ENCODE results near the gene ZFP3. TPM values are rescaled to one million over a fixed set of nuclear protein-coding genes. Genes with fewer than 3 reads are reported as not detected.
A peak's percentile ranks its signal among the peaks of the same experiment; 100 is the strongest.
"Not testable (repeated sequence)": the region's sequence is repeated elsewhere in the genome, so short reads cannot be mapped to it uniquely, and the experiment has no call there.

Gene ZFP3
- total RNA-seq, 1 donor from 2014 or later = 4.2 TPM

DNA sequence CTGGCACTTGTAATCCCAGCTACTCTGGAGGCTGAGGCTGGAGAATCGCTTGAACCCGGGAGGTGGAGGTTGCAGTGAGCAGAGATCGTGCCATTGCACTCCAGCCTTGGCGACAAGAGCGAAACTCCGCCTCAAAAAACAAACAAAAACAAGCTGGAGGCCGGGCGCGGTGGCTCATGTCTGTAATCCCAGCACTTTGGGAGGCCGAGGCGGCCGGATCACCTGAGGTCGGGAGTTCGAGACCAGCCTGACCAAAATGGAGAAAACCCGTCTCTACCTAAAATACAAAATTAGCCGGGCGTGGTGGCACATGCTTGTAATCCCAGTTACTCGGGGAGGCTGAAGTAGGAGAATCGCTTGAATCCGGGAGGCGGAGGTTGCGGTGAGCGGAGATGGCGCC lies 992 bp upstream of the ZFP3 start:
- DNase-seq (ENCODE audit: low spot score) = not testable (repeated sequence)

DNA sequence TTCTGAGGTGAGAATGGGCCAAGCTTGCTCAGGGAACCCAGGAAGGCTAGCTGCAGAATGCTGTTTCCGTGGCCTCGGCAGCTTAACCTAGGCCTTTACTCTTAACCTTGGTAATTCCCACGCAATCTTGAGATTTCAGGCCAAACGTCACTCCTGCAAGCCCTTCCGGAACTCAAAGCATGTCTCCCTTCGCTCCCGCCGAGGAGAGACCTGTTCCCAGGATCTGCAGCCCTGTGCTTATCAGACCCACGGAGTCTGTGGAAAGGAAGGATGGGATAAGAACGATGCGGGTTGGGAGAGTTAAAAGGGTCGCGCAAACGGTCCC lies 524 bp upstream of the ZFP3 start:
- DNase-seq (ENCODE audit: low spot score) = no peak

DNA sequence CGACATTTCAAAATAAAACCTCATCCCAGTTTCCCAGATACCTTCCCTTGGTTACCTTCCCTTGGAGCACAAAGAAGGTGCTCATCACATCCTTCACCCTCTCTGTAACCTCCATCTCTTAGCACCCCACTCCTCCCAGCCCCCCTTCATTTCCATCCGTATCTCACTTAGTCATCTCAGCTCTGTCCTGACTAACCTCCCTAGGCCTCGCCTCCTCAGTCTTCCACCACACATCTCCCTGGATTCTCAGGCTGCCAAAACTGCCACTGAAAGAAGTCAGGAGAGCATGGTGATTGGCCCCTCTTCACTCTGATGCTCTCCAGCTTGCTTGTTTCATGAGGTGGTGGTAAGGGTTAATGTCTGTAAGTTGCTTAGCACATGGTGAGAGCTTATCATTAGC lies 2.3 kb downstream of the ZFP3 start:
- DNase-seq (ENCODE audit: low spot score) = no peak

DNA sequence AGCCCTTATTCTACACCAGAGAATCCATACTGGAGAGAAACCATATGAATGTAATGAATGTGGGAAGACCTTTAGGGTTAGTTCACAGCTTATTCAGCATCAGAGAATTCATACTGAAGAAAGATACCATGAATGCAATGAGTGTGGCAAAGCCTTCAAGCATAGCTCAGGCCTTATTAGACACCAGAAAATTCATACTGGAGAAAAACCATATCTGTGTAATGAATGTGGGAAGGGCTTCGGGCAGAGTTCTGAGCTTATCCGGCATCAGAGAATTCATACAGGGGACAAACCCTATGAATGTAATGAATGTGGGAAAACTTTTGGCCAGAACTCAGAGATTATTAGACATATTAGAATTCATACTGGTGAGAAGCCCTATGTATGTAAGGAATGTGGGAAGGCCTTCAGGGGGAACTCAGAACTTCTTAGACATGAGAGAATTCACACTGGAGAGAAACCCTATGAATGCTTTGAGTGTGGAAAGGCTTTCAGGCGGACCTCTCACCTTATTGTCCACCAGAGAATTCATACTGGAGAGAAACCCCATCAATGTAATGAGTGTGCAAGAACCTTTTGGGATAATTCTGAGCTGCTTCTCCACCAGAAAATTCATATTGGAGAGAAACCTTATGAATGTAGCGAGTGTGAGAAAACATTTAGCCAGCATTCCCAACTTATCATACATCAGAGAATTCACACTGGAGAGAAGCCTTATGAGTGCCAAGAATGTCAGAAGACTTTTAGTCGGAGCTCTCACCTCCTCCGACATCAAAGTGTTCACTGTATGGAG lies 14.1 kb downstream of the ZFP3 start:
- DNase-seq (ENCODE audit: low spot score) = no peak

DNA sequence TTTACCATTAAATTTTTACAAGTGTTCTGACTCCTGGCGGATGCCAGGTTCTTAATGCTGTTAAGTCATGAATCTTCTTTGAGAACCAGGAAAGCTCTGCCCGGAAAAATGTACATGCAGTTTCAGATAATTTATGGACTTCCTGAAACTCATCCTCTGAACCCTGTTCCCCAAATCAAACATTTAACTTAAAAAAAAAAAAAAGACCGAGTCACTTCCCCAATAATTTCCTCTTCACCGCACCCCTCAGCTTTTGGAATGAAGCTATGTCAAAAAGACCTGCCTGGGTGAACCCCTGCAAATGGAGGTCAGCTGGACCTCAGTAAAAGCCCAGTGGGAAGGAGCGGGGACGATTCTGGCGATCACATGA lies 18.4 kb downstream of the ZFP3 start:
- no peak for DNase-seq (ENCODE audit: low spot score)

DNA sequence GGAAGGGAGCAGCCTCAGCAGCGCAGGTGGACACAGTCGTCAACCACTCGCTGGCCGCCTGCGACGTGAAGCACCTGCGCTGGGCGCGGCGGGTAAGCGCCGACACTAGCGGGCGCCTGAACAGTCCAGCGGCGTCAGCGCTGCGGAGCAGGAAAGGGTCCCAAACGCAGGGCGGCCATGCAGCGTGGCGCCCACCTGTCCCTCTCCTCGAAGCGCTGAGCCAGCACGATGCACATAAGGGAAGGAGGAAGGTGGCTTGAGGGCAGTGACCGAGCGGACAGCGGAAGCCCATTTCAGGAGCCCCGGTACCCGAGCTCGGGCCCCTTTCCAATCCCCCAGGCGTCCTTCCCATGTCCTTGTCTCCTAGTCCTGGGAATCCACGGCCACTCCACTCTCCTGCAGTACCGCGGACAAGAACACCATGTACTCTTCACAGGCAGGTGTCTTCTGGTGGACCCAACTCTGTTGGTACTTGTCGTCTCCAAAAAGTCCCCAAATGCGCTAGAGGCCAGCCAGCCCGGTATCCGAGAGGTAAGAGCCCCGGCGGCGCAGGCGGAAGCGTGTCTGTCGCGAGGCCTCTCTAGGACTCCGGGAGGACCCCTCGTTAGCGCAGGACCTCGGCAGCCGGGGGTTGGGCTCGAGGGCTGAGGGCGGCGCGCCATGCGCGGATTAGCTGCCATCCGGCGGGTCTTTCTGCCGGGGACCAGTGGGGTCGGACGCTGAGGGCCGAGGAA lies 19.0 kb downstream of the ZFP3 start:
- DNase-seq (ENCODE audit: low spot score) = no peak

DNA sequence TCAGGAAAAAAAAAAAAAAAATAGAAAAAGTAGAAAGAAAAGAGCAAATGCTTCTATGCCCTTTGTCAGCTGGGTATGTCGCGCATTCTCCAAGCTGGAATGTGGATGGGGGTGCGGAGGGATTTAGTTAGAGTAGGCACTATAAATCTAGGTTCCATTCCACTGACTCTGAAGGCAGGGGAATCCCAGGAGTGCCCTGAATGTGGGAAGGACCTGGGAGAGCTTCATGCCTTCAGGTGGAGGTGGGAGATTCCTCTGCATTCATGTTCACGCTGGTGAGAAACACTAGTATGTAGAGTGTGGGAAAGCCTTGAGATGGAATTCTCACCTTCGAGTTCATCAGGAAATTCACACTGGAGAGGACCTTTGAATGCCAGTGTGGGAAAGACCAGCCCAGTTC lies 21.0 kb downstream of the ZFP3 start:
- no peak for DNase-seq (ENCODE audit: low spot score)

DNA sequence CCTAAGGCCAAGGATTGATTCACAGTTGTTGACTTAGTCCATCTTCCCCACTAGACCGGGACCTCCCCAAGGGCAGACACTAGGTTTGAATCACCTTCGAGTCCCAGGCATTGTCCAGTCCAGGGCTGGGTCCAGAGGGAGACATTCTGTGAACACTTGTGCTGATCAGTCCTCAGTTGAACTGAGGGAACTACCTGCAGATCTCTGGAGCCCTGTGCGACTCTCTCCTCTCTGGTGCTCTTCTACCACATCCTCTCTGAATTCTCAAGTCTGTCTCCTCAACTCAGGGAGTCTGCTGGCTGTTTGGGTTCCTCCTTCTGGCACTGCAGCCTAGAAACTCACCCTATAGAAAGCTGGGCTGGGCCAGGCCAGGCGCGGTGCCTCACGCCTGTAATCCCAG lies 22.6 kb downstream of the ZFP3 start:
- DNase-seq (ENCODE audit: low spot score) = no peak

DNA sequence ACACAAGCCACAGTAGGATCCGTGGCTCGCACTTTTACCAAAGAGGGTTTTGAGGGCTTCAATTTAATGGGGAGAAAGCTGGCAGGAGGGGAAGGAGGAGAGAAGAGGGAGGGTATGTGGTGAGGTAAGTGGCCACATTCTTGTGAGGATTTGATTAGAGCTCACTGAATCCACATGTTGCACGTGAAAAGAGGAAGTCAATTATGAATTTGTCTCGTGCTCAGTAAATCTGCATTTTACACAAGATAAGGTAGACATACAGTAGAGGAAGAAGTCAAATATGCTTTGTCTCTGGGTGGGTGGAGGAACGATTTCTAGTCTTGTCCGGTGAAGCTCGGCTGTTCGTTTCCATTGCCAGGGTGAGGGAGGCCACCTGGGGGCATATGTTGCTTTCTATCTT lies 32.5 kb downstream of the ZFP3 start:
- no peak for DNase-seq (ENCODE audit: low spot score)

DNA sequence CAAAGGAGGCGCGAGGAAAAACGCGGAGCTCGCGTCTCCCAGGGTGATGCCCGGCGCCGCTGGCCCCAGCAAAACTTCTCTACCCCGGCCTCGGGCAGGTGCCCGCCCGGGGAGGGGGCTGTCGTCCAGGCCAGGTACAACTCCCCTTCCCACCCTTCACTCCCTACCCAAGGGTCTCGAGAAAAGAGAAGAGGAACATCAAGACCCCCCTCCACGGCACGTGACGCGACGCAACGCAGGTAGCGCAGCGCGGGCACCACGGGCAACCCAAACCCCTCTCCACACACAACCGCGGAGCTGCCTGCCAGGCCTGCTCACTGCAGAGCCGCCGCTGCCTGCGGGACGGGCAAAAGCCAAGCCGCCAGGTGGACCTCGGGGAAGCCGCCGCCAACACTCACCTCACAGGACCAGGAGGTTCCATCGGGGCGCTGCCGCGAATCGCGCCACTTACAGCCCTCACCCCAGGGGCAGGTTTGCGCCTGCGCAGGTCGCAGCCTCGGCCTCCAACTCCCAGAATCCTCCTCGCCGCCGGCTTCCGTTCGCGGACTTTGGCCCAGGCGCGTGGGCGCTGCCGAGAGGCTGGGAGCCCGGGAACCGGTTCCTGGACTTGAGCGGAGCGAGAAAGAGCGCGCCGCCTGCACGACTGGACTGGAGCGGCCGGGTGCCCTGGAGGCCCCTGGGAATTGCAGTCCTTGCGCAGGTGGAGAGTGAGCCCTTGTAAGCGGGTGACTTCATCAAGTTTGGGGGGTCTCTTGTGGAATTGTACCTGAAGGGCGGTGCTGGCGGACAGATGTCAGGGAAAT lies 33.3 kb downstream of the ZFP3 start, which contains the start of gene ZNF232:
ZNF232 (minus strand) TSS at position 477 of the 803 bp plus-strand sequence; CDS start at position 421, 56 bp downstream.
- peak; percentile 98 for DNase-seq (ENCODE audit: low spot score)

DNA sequence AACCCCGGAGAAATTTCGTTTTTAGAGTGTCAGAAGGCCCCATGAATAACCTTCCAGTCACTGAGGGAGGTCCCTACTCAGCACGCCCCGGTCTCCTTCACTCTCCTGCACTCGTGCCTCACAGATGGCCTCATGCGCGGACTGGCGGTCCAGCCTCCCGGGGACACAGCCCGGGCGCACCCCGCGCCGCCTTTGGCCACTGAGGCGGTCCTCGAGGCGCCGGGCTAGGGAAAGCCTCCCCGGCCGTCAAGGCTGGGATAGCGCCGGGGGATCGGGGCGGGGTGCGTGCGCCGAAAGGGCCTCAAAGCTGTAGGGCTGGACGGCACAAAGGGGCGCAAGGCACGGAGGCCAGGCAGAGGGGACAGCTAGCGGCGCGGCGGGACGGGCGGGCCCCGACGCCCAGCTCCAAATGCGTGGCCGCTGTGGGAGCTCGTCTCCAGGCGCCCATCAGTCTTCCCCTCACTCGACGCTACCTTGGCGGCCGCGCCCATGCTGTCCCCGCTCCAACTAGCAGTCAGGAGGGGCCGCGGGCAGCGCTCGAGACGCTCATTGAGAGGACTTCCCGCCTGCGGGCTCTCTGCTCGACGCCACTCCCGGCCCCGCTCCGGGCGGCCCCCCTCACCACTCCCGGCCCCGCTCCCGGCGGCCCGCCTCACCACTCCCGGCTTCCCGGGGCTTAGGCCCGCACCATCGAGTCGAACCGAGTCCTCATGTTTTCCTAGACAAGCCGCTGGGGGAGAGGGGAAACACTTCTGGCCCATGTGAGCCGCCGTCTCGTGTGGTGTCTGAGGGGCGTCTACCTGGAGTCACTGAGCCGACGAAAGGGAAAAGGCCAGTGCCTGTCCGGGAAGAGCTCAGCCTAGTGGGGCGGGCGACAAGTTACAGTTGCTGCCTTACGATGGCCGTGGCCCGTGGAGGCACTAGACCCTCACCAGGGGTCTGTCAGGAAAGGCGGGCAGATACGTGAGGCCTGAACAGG lies 37.7 kb downstream of the ZFP3 start, which contains the start of gene USP6:
USP6 (plus strand) TSS at position 360 of the 979 bp plus-strand sequence. CDS start 14,336 bp downstream, outside the sequence.
- DNase-seq (ENCODE audit: low spot score) = peak; percentile 89

DNA sequence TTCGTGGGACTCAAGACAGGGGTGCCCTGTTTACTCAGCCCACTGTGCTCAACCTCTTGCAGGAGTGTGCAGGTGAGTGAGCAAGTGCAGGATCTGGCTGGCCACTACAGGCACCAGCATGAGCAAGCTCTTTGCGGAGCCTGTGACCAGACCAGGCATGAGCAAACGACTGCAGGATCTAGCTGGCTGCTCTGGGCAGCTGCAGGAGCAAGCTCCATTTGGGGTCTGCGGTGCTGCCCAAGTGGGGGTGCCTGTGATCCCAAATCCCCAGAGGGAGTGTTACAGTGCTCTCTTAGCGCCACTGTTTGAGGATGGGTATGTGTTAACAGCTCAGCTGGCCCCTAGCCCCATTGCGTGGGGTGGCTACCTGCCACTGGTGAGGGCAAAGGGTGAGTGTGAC lies 40.0 kb downstream of the ZFP3 start:
- peak; percentile 77 for DNase-seq (ENCODE audit: low spot score)

DNA sequence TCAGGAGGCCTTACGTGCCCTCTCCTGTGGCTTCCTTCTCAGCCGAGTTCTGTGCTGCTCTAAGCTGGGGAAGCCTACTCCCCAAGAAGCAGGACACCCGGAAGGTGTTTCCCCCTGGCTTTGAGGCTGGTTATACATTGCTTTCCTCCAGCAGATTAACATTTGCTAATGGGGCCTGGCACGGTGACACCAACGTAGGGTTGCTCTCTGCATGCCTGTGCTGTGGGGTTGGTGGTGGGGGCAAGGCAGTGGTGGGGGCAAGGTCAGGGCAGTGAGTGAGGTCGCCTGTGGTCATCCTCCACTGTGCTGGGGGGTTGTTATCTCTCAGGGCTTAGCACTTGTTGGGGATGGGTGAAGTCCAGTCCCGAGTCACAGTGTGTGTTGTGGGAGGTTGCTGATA lies 41.8 kb downstream of the ZFP3 start:
- peak; percentile 62 for DNase-seq (ENCODE audit: low spot score)

DNA sequence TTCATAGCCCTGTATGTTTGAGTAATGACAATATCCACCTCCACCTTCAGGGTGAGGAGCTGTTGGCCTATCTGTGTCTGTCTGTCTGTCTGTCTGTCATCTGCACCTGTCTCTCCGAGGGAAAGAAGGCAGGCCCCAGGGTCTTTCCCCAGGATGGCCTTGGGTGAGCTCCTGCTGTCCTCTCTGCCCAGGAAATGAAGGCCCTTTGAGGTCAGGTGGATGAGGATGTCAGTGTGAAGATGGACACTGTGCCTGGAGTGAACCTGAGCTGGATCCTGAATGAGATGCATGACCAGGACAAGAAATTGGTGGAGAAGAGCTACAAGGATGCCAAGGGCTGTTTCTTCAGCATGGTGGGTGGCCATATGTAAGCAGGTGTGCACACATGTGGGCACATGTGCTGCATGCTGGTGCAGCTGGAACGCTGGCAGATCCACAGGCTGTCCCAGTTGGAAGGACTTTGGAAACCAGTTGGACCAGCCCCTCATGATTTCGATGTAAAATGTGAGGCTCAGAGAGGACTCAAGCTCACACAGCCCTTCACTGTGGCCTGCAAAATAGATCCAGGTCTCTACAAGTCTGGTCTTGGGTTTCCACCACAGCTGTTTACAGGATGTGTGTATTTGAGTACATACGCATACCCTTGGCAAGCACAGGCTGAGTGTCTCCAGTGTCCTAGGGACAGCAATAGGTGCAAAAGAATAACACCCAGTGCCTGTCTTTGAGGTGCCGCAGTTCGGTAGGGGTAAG lies 42.3 kb downstream of the ZFP3 start:
- not testable (repeated sequence) for DNase-seq (ENCODE audit: low spot score)

DNA sequence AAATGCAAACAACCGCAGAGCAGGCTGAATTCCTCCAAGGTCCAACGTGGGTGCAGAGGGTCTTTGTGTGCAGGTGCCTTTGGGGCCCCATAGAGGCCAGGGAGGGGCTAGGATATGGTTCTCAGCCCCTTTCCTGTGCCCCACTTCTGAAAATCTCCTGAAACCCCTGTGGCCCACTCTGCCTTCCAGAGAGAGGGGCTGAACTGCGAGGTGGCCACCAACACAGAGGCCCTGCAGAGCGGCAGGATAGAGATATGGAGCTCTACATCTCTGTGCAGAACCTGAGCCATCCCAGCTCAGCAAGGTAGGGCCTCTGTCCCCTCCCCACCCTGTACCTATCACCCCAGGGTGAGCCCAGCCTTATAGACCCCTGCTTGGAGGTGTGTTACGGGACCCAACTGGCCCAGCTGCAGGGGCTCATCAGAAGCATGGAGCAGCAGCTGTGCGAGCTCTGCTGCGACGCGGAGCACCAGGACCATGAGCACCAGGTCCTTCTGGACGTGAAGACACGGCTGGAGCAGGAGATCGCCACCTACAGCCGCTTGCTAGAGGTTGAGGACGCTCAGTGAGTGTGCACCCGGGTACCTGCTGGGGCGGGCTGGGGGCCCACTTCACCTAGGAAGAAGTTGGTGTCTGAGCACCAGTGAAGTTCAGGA lies 43.0 kb downstream of the ZFP3 start:
- peak; percentile 82 for DNase-seq (ENCODE audit: low spot score)

DNA sequence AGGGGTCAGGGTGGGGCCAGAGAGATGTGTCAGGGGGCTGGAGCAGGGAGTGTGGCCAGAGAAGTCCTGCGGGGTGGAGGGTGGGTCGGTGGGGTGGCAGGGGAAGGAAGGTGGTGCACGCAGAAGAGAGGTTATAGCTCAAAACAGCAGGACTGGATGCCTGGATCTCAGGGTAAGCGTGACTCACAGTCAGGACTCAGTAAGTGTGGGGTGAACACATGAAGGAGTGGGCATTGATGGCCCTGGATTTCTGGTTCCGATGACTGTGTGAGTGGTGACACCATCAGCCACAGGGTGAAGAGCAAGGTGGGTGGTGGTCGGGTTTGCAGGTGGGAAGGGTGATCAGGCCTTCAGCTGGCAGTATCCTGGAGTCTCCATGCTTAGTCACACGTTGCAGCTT lies 43.8 kb downstream of the ZFP3 start:
- DNase-seq (ENCODE audit: low spot score) = not testable (repeated sequence)

DNA sequence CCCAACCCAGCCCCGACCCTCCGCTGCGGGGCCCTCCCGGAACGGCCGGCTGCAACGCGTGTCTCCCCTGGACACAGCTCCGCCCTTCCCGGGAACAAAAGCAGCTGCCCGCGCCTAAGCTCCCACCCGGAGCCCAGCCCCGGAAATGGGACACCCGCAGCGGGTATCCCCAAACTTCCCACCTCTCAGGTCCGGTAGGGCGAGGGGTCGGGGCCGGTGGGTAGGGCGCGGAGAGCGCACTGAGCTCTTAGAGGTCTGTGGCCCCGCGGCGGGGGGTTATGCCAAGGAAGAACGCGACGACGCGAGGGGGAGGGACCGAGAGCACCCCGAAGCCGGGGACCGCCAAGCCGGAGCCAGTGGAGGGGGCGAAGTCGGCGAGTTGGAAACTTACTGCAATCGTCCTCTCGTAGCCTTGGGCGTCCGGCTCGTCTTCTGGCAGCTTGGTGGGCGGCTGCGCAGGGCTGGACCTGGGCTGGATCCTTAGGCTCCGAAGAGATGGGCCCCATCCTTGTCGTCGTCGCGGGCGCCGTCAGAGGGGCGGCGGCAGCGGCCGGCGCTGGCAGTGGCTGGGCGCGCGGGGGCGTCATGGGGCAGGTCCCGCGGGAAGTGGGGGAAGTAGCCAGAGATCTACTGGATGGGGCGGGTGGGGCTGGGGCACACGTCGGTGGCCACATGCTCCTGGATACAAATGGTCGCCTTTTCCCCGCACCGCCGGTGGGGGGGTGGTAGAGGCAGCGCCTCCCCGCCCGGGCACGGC lies 44.5 kb downstream of the ZFP3 start:
- DNase-seq (ENCODE audit: low spot score) = peak; percentile 87

DNA sequence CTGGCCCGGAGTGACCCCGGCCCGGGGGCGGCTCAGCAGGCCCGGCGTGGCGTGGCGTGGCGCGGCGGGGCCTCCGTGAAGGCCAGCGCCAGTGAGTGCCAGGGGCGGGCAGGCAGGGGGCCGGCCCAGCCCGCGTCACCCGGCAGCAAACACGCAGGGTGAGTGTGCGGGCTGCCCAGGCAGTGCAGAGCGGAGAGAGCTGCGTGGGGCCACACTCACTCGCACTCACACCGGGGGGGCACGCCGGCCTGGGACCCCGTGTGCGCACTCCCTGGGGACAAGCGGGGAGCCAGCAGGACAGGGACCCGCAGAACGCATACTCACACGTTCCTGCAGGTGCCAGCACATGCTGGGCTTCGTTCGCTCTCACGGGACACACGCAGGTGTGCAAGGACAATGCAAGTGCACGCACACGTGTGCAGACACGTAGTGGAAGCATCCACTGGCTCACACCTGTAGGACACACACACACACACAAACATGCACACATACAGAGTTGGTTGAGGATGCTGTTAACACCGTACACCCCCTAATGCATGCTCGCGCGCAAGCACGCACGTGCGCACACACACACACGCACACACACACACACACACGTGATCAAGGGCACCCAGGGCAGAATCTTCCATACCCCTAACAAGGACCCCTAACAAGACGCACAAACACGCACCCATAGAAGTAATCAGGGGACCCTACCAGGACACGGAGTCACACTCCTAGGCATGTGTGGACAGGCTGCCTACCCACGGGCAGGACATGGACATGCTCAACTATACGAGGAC lies 45.3 kb downstream of the ZFP3 start:
- DNase-seq (ENCODE audit: low spot score) = peak; percentile 85
